Lung (tissue), 12 donors: ENCODE measurements around the gene DIRAS1. TPM values are rescaled to one million over a fixed set of nuclear protein-coding genes. Genes with fewer than 3 reads are reported as not detected.

Experiments used
- ATAC-seq: fragments of 200-7000 bp; cut with Tn5 transposase; one replicate; pipeline ENCODE4 v1.9.1; 2020; ENCODE audit warnings: moderate number of reproducible peaks; ENCODE audit not compliant: insufficient read depth, low FRiP score
- DNase-seq, 3 donors: peaks; one replicate each; pipeline ENCODE4 v3.0.0-alpha.2; 2013 to 2017
- H3K27ac ChIP-seq, 2 donors: one replicate each; pipeline ENCODE4 v1.5.1; 2013; ENCODE audit warnings: mild to moderate bottlenecking in 2 of 2, moderate library complexity in 2 of 2, control low read depth in 1 of 2, inconsistent platforms in 1 of 2, low read depth in 1 of 2, low read length in 1 of 2
- H3K27me3 ChIP-seq, 3 donors: one replicate each; pipeline ENCODE4 v1.5.1; 2013; ENCODE audit warnings: low read length in 2 of 3; ENCODE audit not compliant: control insufficient read depth in 3 of 3, insufficient read depth in 3 of 3
- H3K36me3 ChIP-seq, 4 donors: one replicate each; pipeline ENCODE4 v1.5.1; 2013; ENCODE audit warnings: low read length in 4 of 4, mild to moderate bottlenecking in 1 of 4, moderate library complexity in 1 of 4; ENCODE audit not compliant: control insufficient read depth in 4 of 4, insufficient read depth in 4 of 4
- H3K4me1 ChIP-seq, 5 donors: one replicate each; pipeline ENCODE4 v1.5.1; 2013; ENCODE audit warnings: low read length in 5 of 5, mild to moderate bottlenecking in 2 of 5, moderate library complexity in 1 of 5; ENCODE audit not compliant: control insufficient read depth in 5 of 5, insufficient read depth in 5 of 5
- H3K4me3 ChIP-seq: one replicate; pipeline ENCODE4 v1.5.1; 2013; ENCODE audit warnings: mild to moderate bottlenecking, control low read depth, moderate library complexity
- H3K9ac ChIP-seq, 2 donors: one replicate each; pipeline ENCODE4 v1.5.1; 2013; ENCODE audit warnings: low read length in 2 of 2, control low read depth in 1 of 2; ENCODE audit not compliant: insufficient read depth in 1 of 2
- H3K9me3 ChIP-seq, 4 donors: one replicate each; pipeline ENCODE4 v1.5.1; 2013; ENCODE audit warnings: low read length in 3 of 4, mild to moderate bottlenecking in 1 of 4, moderate library complexity in 1 of 4; ENCODE audit not compliant: control insufficient read depth in 4 of 4, insufficient read depth in 3 of 4
- CTCF ChIP-seq: IDR thresholded peaks from 2 replicates; pipeline ENCODE4 v1.5.1; 2012; ENCODE audit warnings: mild to moderate bottlenecking; ENCODE audit errors: control extremely low read depth, extremely low read depth
- WGBS, 2 donors: extraction: QIAGEN DNeasy Blood & Tissue Kit; methylation state at CpG; one replicate each; pipeline ENCODE4 v1.1.7; 2013; 5-methylcytosine and 5-hydroxymethylcytosine counted together
- polyA plus RNA-seq, 2 donors: library from polyadenylated mRNA; stranded (reverse); fragments of 200-250 nt; gene quantifications; one replicate each; pipeline ENCODE4 v1.2.1, GENCODE V29; 2013
- total RNA-seq, 2 donors: library from RNA; depleted of rRNA in 1 of 2; stranded (reverse); fragments of >200 nt in 1 of 2; gene quantifications; one replicate each; pipeline ENCODE4 v1.2.1, GENCODE V29; 2014 to 2021
- donor health status: control.
- donor health status: control.
- donor health status: Bipolar disorder and iron deficiency.
- donor health status: healthy.
- donor health status: DM: yes; HTN: yes; CAD: no.

DIRAS1 gene
- total and polyA plus RNA-seq, 4 donors: 0.37 to 1.2 (median 0.58) TPM

- WGBS, 2 donors: 92% methylated on average over 41 of the region's 41 CpGs
- no peak for DNase-seq
- peaks cover 0 to 11% (median 0%) of the 10 kb centered on the region in 5 donors for H3K4me1 ChIP-seq
- H3K27me3 ChIP-seq: peaks cover 0 to 11% (median 3%) of the 10 kb centered on the region in 3 donors
- TF ChIP-seq CTCF: no peak
- no peak overlapping the region for H3K27ac ChIP-seq
- no peak overlapping the region for H3K9ac ChIP-seq
- no peak for ATAC-seq
- no peak overlapping the region for H3K4me3 ChIP-seq
- H3K36me3 ChIP-seq: peaks cover 0 to 30% (median 12%) of the 10 kb centered on the region in 4 donors
- peaks cover 0 to 2% (median under 1%) of the 10 kb centered on the region in 4 donors for H3K9me3 ChIP-seq
These were observed 10.2 kb upstream of the DIRAS1 start for GRCh38 chr19:2731181-2731995.

DNA sequence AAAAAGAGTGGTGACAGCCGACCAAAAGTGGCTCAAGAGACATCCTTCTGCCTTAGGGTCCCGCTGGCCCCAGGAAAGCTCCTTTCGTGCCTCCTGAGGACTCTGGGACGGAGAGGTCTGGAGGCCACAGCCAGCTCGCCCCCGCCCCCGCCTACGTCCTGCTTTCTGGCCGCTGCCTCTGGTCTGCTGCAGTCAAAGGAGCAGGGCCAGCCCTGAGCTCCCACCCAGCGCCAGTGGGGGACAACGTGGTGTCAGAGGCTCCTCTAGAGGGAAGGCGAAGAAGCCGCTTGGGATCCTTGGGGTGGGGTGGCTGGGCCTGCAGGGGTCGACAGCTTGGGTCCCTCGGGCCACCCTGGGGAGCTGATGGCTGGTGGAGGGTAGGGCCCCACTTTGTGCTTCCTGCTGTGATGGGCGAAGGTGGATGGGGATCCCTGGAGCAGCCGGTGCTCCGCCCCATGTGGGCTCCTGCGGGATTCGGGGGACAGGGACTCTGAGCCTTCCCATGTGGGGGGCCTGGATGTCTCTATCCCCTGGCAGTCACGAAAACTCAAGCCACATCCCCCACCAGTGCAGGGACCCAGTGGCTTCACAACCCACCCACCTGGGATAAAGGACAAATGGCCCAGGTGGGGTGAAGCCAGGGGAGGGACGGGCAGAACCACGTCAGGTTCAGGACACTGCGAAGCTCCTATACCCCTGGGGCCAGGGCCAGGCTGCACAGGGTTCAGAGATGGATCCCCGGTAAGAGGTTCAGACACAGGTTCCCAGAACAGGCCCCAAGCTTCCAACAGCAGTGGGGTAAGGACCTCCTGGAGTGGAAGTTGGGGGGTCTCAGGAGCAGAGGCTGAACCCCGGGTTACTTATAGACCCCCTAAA, 9.0 kb upstream of the DIRAS1 start:
- no peak for TF ChIP-seq CTCF
- peaks cover 0 to 14% (median 5%) of the 10 kb centered on the region in 3 donors for H3K27me3 ChIP-seq
- no peaks in the 10 kb centered on the region for H3K9me3 ChIP-seq
- no peak for ATAC-seq
- peaks cover 0 to 27% (median 4%) of the 10 kb centered on the region in 4 donors for H3K36me3 ChIP-seq
- no peak overlapping the region for H3K9ac ChIP-seq
- H3K27ac ChIP-seq: no peak overlapping the region
- WGBS, 2 donors: 91 to 94% methylated on average over 26 of the region's 26 CpGs
- H3K4me1 ChIP-seq: peaks cover 0 to 11% (median 0%) of the 10 kb centered on the region in 5 donors
- H3K4me3 ChIP-seq: no peak overlapping the region
- no peak for DNase-seq

GRCh38 chr19:2728783-2729387, 7.7 kb upstream of the DIRAS1 start:
- Histone ChIP-seq H3K4me3 (no peak overlapping the region), H3K9me3 (no peaks in the 10 kb centered on the region), H3K4me1 (peaks cover 0 to 11% (median 0%) of the 10 kb centered on the region in 5 donors), H3K27ac (no peak overlapping the region), H3K36me3 (peaks cover 0 to 14% (median 0%) of the 10 kb centered on the region in 4 donors), H3K27me3 (peaks cover 0 to 16% (median 5%) of the 10 kb centered on the region in 3 donors), H3K9ac (no peak overlapping the region)
- TF ChIP-seq CTCF: no peak
- no peak for DNase-seq
- ATAC-seq: no peak
- WGBS, 2 donors: 84 to 85% methylated on average over 23 of the region's 23 CpGs
